Measurements from ENCODE around the gene EPO. TPM values are rescaled to one million over a fixed set of nuclear protein-coding genes. Genes with fewer than 3 reads are reported as not detected.

Gene EPO
- total and polyA plus RNA-seq, 4 donors: 1.3 to 22.9 (median 3.4) TPM

- no peaks in the 10 kb centered on the region for H3K27me3 ChIP-seq (ENCODE audit: control insufficient read depth in 4 of 4, insufficient read depth in 4 of 4, low read length in 3 of 4)
- no peak overlapping the region for H3K9ac ChIP-seq (ENCODE audit: low read depth in 1 of 2, low read length in 2 of 2)
- H3K9me3 ChIP-seq (ENCODE audit: control insufficient read depth in 4 of 4, low read length in 3 of 4): no peaks in the 10 kb centered on the region
- 70% methylated on average over 6 of the region's 6 CpGs for WGBS
- no peak for DNase-seq (ENCODE audit: low spot score)
- H3K36me3 ChIP-seq (ENCODE audit: control insufficient read depth in 4 of 4, insufficient read depth in 3 of 4, low read depth in 1 of 4, low read length in 3 of 4): peaks cover 0 to 9% (median 1%) of the 10 kb centered on the region in 4 donors
- H3K27ac ChIP-seq (ENCODE audit: low read depth in 1 of 2, low read length in 2 of 2): no peak overlapping the region
- peaks cover 7 to 34% (median 21%) of the 10 kb centered on the region in 4 donors for H3K4me1 ChIP-seq (ENCODE audit: control insufficient read depth in 4 of 4, insufficient read depth in 4 of 4, low read length in 3 of 4)
- TF ChIP-seq FOXA2 (IDR thresholded peaks at IDR 0.05): no peak
- H3K4me3 ChIP-seq (ENCODE audit: low read depth in 1 of 3, low read length in 3 of 3): peak overlapping the region in 1 of 3 donors; percentile 94
Observed at GRCh38 chr7:100692578-100692961, 27.7 kb upstream of the EPO start.

GRCh38 chr7:100693312-100694097 lies 26.8 kb upstream of the EPO start:
- Histone ChIP-seq H3K27ac (ENCODE audit: low read depth in 1 of 2, low read length in 2 of 2) (peak overlapping the region; percentile 2 to 63), H3K4me3 (ENCODE audit: low read depth in 1 of 3, low read length in 3 of 3) (peak overlapping the region; percentile 29 to 94 (median 56)), H3K9me3 (ENCODE audit: control insufficient read depth in 4 of 4, low read length in 3 of 4) (no peaks in the 10 kb centered on the region), H3K36me3 (ENCODE audit: control insufficient read depth in 4 of 4, insufficient read depth in 3 of 4, low read depth in 1 of 4, low read length in 3 of 4) (peaks cover 0 to 3% (median 0%) of the 10 kb centered on the region in 4 donors), H3K9ac (ENCODE audit: low read depth in 1 of 2, low read length in 2 of 2) (peak overlapping the region in 1 of 2 donors; percentile 1), H3K4me1 (ENCODE audit: control insufficient read depth in 4 of 4, insufficient read depth in 4 of 4, low read length in 3 of 4) (peaks cover 7 to 32% (median 21%) of the 10 kb centered on the region in 4 donors), H3K27me3 (ENCODE audit: control insufficient read depth in 4 of 4, insufficient read depth in 4 of 4, low read length in 3 of 4) (no peaks in the 10 kb centered on the region)
- peak; percentile 39 for DNase-seq (ENCODE audit: low spot score)
- TF ChIP-seq JUND (IDR thresholded peaks at IDR 0.05) (no peak), FOXA2 (IDR thresholded peaks at IDR 0.05) (no peak), GABPA (IDR thresholded peaks at IDR 0.05 in 1 of 2, conservative IDR thresholded peaks at IDR 0.05 in 1 of 2) (no peak), HNF4G (IDR thresholded peaks at IDR 0.05) (no peak), TAF1 (conservative IDR thresholded peaks at IDR 0.05) (no peak), NR2F2 (IDR thresholded peaks at IDR 0.05) (no peak), RXRA (IDR thresholded peaks at IDR 0.05) (no peak), ATF3 (IDR thresholded peaks at IDR 0.05) (no peak), YY1 (IDR thresholded peaks at IDR 0.05) (no peak), REST (IDR thresholded peaks at IDR 0.05) (no peak), ZBTB33 (IDR thresholded peaks at IDR 0.05) (no peak), RAD21 (IDR thresholded peaks at IDR 0.05) (no peak), HNF4A (conservative IDR thresholded peaks at IDR 0.05) (no peak), FOXA1 (IDR thresholded peaks at IDR 0.05) (no peak), EGR1 (IDR thresholded peaks at IDR 0.05; ENCODE audit: low read depth in 2 of 2) (no peak), SP1 (IDR thresholded peaks at IDR 0.05) (no peak), CTCF (IDR thresholded peaks at IDR 0.05; ENCODE audit: low read depth, low read length, missing input control) (no peak), MAX (IDR thresholded peaks at IDR 0.05) (no peak)
- WGBS: under 1% methylated on average over 81 of the region's 81 CpGs
